HEK293 (cell line): ENCODE results near the gene TPM1.

Experiments used
- CTCF ChIA-PET: fragments of 350-600 bp; formaldehyde crosslinking; extraction: SDS; loops from one replicate; lab custom pipeline; 2021; ENCODE audit warnings: antibody characterized with exemption; lab: Yijun Ruan, JAX
- POLR2A ChIA-PET: fragments of 300-600 bp; formaldehyde crosslinking; extraction: SDS; loops from one replicate; lab custom pipeline; 2020; ENCODE audit warnings: antibody characterized with exemption, inconsistent platforms; lab: Yijun Ruan, JAX
- H3K27ac ChIP-seq: fragments of 200-500 bp; sonication (Bioruptor generic); 2 replicates; pipeline ENCODE4 v1.5.1; 2014; ENCODE audit warnings: low read depth, low read length, control low read depth, inconsistent platforms; ENCODE audit errors: extremely low read depth
- H3K36me3 ChIP-seq, 2 experiments: fragments of 200-500 bp in 1 of 2; sonication (Bioruptor generic) in 1 of 2; 1 replicate in 1 of 2; 2 replicates in 1 of 2; pipeline ENCODE4 v1.5.1; 2014 to 2017; ENCODE audit warnings: inconsistent platforms in 2 of 2, low read length in 2 of 2; ENCODE audit not compliant: control insufficient read depth in 2 of 2, insufficient read depth in 1 of 2
- H3K4me1 ChIP-seq: fragments of 200-500 bp; sonication (Bioruptor generic); 2 replicates; pipeline ENCODE4 v1.5.1; 2014; ENCODE audit warnings: mild to moderate bottlenecking, low read length, inconsistent platforms; ENCODE audit not compliant: control insufficient read depth, insufficient read depth
- H3K4me3 ChIP-seq: 2 replicates; pipeline ENCODE4 v1.5.1; 2011; ENCODE audit warnings: low read depth, mild to moderate bottlenecking, control low read depth, low read length, moderate library complexity
- H3K9me3 ChIP-seq: fragments of 200-500 bp; sonication (Bioruptor generic); 2 replicates; pipeline ENCODE4 v1.5.1; 2014; ENCODE audit warnings: low read depth, low read length, inconsistent platforms; ENCODE audit not compliant: control insufficient read depth, insufficient read depth
- MYNN ChIP-seq: fragments of 450-650 bp; formaldehyde crosslinking; IDR thresholded peaks from 2 replicates; pipeline ENCODE4 v1.5.1; 2016; ENCODE audit warnings: missing biosample characterization, missing genetic modification characterization, borderline replicate concordance
- OSR2 ChIP-seq: fragments of 450-650 bp; formaldehyde crosslinking; IDR thresholded peaks from 2 replicates; pipeline ENCODE4 v1.5.1; 2016; ENCODE audit warnings: missing biosample characterization, missing genetic modification characterization
- SCRT1 ChIP-seq: fragments of 450-650 bp; formaldehyde crosslinking; IDR thresholded peaks from 2 replicates; pipeline ENCODE4 v1.5.1; 2016; ENCODE audit warnings: missing biosample characterization, missing genetic modification characterization, borderline replicate concordance
- SCRT2 ChIP-seq: fragments of 450-650 bp; formaldehyde crosslinking; IDR thresholded peaks from 2 replicates; pipeline ENCODE4 v1.5.1; 2016; ENCODE audit warnings: missing biosample characterization, missing genetic modification characterization
- ZFP3 ChIP-seq: fragments of 450-650 bp; formaldehyde crosslinking; IDR thresholded peaks from 2 replicates; pipeline ENCODE4 v1.5.1; 2016; ENCODE audit warnings: low read depth, missing biosample characterization, missing genetic modification characterization
- ZNF221 ChIP-seq: fragments of 450-650 bp; formaldehyde crosslinking; IDR thresholded peaks from 2 replicates; pipeline ENCODE4 v1.5.1; 2017; ENCODE audit warnings: missing biosample characterization, missing genetic modification characterization, borderline replicate concordance
- ZNF23 ChIP-seq: fragments of 450-650 bp; formaldehyde crosslinking; IDR thresholded peaks from 2 replicates; pipeline ENCODE4 v1.5.1; 2016; ENCODE audit warnings: missing biosample characterization, missing genetic modification characterization, borderline replicate concordance
- ZNF248 ChIP-seq: fragments of 450-650 bp; formaldehyde crosslinking; IDR thresholded peaks from 2 replicates; pipeline ENCODE4 v1.5.1; 2017; ENCODE audit warnings: missing biosample characterization, missing genetic modification characterization
- ZNF302 ChIP-seq: fragments of 450-650 bp; formaldehyde crosslinking; IDR thresholded peaks from 2 replicates; pipeline ENCODE4 v1.5.1; 2016; ENCODE audit warnings: missing biosample characterization, missing genetic modification characterization, low read depth
- ZNF37A ChIP-seq: fragments of 450-650 bp; IDR thresholded peaks from 2 replicates; pipeline ENCODE4 v1.5.1; 2018; ENCODE audit warnings: missing biosample characterization, missing genetic modification characterization
- ZNF404 ChIP-seq: fragments of 450-650 bp; formaldehyde crosslinking; IDR thresholded peaks from 2 replicates; pipeline ENCODE4 v1.5.1; 2017; ENCODE audit warnings: missing biosample characterization, missing genetic modification characterization
- ZNF473 ChIP-seq: fragments of 450-650 bp; formaldehyde crosslinking; IDR thresholded peaks from 2 replicates; pipeline ENCODE4 v1.5.1; 2017; ENCODE audit warnings: missing biosample characterization, missing genetic modification characterization
- ZNF48 ChIP-seq: fragments of 450-650 bp; formaldehyde crosslinking; IDR thresholded peaks from 2 replicates; pipeline ENCODE4 v1.5.1; 2016; ENCODE audit warnings: missing biosample characterization, missing genetic modification characterization
- ZNF558 ChIP-seq: fragments of 450-650 bp; formaldehyde crosslinking; IDR thresholded peaks from 2 replicates; pipeline ENCODE4 v1.5.1; 2016; ENCODE audit warnings: missing biosample characterization, missing genetic modification characterization
- ZNF561 ChIP-seq: fragments of 450-650 bp; IDR thresholded peaks from 2 replicates; pipeline ENCODE4 v1.5.1; 2018; ENCODE audit warnings: missing biosample characterization, missing genetic modification characterization, borderline replicate concordance
- ZNF596 ChIP-seq: fragments of 450-650 bp; IDR thresholded peaks from 2 replicates; pipeline ENCODE4 v1.5.0; 2018; ENCODE audit warnings: missing biosample characterization, mild to moderate bottlenecking, missing genetic modification characterization, moderate library complexity
- ZNF624 ChIP-seq: fragments of 450-650 bp; formaldehyde crosslinking; IDR thresholded peaks from 2 replicates; pipeline ENCODE4 v1.5.1; 2017; ENCODE audit warnings: missing biosample characterization, missing genetic modification characterization
- ZNF626 ChIP-seq: fragments of 450-650 bp; sonication (Bioruptor Pico); formaldehyde crosslinking; IDR thresholded peaks from 2 replicates; pipeline ENCODE4 v1.5.1; 2018; ENCODE audit warnings: missing biosample characterization, missing genetic modification characterization, inconsistent platforms
- ZNF658 ChIP-seq: fragments of 450-650 bp; formaldehyde crosslinking; IDR thresholded peaks from 2 replicates; pipeline ENCODE4; 2016; ENCODE audit warnings: missing biosample characterization, missing genetic modification characterization
- ZNF768 ChIP-seq: fragments of 450-650 bp; formaldehyde crosslinking; IDR thresholded peaks from 2 replicates; pipeline ENCODE4 v1.5.1; 2018; ENCODE audit warnings: missing biosample characterization, mild to moderate bottlenecking, missing genetic modification characterization
- ZNF777 ChIP-seq: fragments of 450-650 bp; formaldehyde crosslinking; IDR thresholded peaks from 2 replicates; pipeline ENCODE4 v1.5.1; 2017; ENCODE audit warnings: missing biosample characterization, missing genetic modification characterization, borderline replicate concordance
- TF ChIP-seq, protein P1 (sequence below): fragments of 450-650 bp; formaldehyde crosslinking; IDR thresholded peaks from 2 replicates; pipeline ENCODE4 v1.5.1; 2016; ENCODE audit warnings: missing biosample characterization, missing genetic modification characterization
- TF ChIP-seq, protein P2 (sequence below): fragments of 450-650 bp; formaldehyde crosslinking; conservative IDR thresholded peaks from 2 replicates; pipeline ENCODE4 v1.5.1; 2016; ENCODE audit warnings: low read depth, missing biosample characterization, missing genetic modification characterization
- TF ChIP-seq, protein P3 (sequence below): fragments of 450-650 bp; formaldehyde crosslinking; IDR thresholded peaks from 2 replicates; pipeline ENCODE4 v1.5.1; 2016; ENCODE audit warnings: missing biosample characterization, missing genetic modification characterization

TPM1 gene

DNA sequence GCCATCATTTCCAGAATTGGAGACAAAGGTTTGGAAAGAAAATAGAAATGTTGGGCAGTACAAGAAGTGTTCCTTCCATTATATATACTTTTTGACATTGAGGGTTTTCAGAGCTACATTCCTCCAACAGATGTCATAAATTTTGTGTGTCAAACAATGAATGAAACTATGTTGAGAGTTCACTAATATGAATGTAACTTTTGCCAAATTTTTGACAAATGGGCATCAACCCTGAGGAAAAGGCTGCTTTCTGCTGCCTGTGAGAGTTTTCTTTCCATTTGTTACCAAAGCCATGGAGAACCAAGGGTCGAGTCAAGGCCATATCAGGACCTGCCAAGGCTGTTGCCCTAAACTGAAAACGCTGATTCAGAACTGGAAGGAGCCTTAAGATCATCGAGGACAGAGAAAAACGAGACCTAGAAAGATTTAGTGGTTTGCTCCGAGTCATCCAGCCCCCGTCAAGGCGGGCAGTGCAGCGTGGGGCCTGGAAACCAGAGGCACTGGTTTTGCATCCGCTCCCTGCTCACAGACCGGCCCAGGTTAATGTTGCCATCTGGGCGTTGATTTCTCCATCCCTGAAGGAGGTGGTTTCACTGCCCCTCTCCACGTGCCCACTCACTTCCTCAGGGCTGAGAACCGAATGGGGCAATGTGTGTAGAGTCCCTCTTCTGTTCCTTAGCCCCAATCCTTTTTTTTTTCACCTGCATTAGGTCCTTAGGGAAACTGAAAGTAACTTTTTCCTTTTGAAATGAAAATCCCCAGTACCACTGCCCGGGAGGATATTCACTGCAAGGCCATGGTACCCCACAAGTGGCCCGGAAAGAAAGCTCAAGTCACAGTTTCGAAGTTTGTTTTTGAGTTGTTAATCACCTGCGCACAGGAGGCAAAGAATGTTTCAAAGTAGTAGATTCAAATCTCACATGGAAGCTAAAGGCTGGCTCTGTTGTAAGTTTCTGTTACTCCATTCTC is 32.8 kb downstream of the TPM1 start:
- POLR2A ChIA-PET, result no interaction called here
- H3K9me3 ChIP-seq, result no peaks in the 10 kb centered on the region
- TF ChIP-seq ZNF23 (tag by site-specific recombination) (no peak), ZNF561 (tag by site-specific recombination) (no peak), ZNF777 (tag by site-specific recombination) (no peak), MYNN (tag by site-specific recombination) (no peak), ZNF558 (tag by site-specific recombination) (no peak), ZNF37A (tag by site-specific recombination) (no peak), ZNF473 (no peak), OSR2 (tag by site-specific recombination) (no peak), ZNF48 (no peak), ZNF658 (no peak), SCRT1 (tag by site-specific recombination) (no peak), SCRT2 (tag by site-specific recombination) (no peak), ZNF248 (tag by site-specific recombination) (no peak), ZNF624 (tag by site-specific recombination) (no peak)
- TF ChIP-seq, protein P1, sequence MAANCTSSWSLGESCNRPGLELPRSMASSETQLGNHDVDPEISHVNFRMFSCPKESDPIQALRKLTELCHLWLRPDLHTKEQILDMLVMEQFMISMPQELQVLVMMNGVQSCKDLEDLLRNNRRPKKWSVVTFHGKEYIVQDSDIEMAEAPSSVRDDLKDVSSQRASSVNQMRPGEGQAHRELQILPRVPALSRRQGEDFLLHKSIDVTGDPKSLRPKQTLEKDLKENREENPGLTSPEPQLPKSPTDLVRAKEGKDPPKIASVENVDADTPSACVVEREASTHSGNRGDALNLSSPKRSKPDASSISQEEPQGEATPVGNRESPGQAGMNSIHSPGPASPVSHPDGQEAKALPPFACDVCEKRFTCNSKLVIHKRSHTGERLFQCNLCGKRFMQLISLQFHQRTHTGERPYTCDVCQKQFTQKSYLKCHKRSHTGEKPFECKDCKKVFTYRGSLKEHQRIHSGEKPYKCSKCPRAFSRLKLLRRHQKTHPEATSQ (tag by site-specific recombination), result no peak
- H3K36me3 ChIP-seq, result peaks cover 0 to 11% of the 10 kb centered on the region in 2 experiments; a peak in 1 of 3 replicates
- H3K4me1 ChIP-seq, result no peaks in the 10 kb centered on the region
- no peak overlapping the region for H3K27ac ChIP-seq
- CTCF ChIA-PET, result interaction anchor here (1.2 kb wide), 1 partner anchor 13 kb away, joined by 3 read pairs; no protein-coding TSS in a partner anchor
- H3K4me3 ChIP-seq, result no peak overlapping the region

DNA sequence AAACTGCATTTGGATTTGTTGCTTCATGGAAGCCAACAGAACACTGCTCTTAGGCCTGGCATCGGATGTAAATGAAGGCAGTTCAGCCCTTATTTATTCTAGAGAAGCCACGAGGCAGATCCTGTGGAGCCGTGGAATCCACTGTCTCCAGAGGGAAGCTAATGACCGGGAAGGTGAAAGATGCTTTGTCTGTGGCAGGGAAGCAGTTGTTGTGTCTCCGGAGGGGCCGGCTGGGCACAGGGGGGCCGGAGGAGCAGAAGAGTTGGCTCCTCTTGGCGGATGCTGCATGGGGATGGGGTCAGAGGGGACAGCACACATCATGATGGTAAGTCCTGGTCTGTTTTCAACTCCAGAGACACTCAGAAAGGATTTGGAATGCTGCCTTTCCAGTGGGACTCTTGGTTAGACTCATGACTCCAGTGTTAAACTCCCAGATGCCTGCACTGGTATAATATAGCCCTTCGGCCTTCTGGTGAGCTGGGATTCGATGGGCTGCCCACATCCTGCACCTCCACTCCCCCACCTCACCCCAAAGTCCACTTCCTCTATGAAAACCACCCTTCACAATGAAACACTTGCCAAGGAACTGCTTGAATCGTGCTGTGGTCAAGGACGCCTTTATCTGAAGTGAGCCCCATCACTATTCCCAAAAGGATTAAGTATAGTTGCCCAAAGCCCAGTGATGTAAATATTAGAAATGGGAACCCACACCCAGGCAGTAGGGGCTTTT is 33.6 kb downstream of the TPM1 start:
- H3K27ac ChIP-seq, result no peak overlapping the region
- no peaks in the 10 kb centered on the region for H3K4me1 ChIP-seq
- no peak overlapping the region for H3K4me3 ChIP-seq
- TF ChIP-seq ZNF626 (tag by site-specific recombination) (no peak), ZNF404 (tag by site-specific recombination) (no peak), ZNF768 (tag by site-specific recombination) (no peak), ZNF596 (tag by site-specific recombination) (no peak), ZNF221 (tag by site-specific recombination) (no peak), ZNF302 (tag by site-specific recombination) (no peak), ZFP3 (tag by site-specific recombination) (no peak)
- TF ChIP-seq, protein P2, sequence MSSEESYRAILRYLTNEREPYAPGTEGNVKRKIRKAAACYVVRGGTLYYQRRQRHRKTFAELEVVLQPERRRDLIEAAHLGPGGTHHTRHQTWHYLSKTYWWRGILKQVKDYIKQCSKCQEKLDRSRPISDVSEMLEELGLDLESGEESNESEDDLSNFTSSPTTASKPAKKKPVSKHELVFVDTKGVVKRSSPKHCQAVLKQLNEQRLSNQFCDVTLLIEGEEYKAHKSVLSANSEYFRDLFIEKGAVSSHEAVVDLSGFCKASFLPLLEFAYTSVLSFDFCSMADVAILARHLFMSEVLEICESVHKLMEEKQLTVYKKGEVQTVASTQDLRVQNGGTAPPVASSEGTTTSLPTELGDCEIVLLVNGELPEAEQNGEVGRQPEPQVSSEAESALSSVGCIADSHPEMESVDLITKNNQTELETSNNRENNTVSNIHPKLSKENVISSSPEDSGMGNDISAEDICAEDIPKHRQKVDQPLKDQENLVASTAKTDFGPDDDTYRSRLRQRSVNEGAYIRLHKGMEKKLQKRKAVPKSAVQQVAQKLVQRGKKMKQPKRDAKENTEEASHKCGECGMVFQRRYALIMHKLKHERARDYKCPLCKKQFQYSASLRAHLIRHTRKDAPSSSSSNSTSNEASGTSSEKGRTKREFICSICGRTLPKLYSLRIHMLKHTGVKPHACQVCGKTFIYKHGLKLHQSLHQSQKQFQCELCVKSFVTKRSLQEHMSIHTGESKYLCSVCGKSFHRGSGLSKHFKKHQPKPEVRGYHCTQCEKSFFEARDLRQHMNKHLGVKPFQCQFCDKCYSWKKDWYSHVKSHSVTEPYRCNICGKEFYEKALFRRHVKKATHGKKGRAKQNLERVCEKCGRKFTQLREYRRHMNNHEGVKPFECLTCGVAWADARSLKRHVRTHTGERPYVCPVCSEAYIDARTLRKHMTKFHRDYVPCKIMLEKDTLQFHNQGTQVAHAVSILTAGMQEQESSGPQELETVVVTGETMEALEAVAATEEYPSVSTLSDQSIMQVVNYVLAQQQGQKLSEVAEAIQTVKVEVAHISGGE, result no peak
- TF ChIP-seq, protein P3, sequence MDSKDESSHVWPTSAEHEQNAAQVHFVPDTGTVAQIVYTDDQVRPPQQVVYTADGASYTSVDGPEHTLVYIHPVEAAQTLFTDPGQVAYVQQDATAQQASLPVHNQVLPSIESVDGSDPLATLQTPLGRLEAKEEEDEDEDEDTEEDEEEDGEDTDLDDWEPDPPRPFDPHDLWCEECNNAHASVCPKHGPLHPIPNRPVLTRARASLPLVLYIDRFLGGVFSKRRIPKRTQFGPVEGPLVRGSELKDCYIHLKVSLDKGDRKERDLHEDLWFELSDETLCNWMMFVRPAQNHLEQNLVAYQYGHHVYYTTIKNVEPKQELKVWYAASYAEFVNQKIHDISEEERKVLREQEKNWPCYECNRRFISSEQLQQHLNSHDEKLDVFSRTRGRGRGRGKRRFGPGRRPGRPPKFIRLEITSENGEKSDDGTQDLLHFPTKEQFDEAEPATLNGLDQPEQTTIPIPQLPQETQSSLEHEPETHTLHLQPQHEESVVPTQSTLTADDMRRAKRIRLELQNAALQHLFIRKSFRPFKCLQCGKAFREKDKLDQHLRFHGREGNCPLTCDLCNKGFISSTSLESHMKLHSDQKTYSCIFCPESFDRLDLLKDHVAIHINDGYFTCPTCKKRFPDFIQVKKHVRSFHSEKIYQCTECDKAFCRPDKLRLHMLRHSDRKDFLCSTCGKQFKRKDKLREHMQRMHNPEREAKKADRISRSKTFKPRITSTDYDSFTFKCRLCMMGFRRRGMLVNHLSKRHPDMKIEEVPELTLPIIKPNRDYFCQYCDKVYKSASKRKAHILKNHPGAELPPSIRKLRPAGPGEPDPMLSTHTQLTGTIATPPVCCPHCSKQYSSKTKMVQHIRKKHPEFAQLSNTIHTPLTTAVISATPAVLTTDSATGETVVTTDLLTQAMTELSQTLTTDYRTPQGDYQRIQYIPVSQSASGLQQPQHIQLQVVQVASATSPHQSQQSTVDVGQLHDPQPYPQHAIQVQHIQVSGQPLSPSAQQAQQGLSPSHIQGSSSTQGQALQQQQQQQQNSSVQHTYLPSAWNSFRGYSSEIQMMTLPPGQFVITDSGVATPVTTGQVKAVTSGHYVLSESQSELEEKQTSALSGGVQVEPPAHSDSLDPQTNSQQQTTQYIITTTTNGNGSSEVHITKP, result no peak
- ChIA-PET CTCF (interaction anchor here (1.3 kb wide), 1 partner anchor 18 kb away, joined by 4 read pairs; no protein-coding TSS in a partner anchor), POLR2A (no interaction called here)
- peaks cover 0 to 4% of the 10 kb centered on the region in 2 experiments; a peak in 1 of 3 replicates for H3K36me3 ChIP-seq
- H3K9me3 ChIP-seq, result no peaks in the 10 kb centered on the region
